ENCODE data around the gene KCNRG.

KCNRG gene

GRCh38 chr13:49997955-49998354 lies 17.3 kb upstream of the KCNRG start:
- Histone ChIP-seq H3K4me2 (ENCODE audit: low read length, poor library complexity, severe bottlenecking) (peak overlapping the region; percentile 61), H3K18ac (ENCODE audit: low read depth in 1 of 2, low read length in 2 of 2) (no peak overlapping the region), H2BK12ac (ENCODE audit: low read length in 2 of 2) (no peak overlapping the region), H2BK5ac (ENCODE audit: low read depth, low read length, poor library complexity, severe bottlenecking) (no peak overlapping the region), H2AK5ac (ENCODE audit: low read length, severe bottlenecking) (no peak overlapping the region), H3K36me3 (ENCODE audit: control insufficient read depth in 1 of 2, insufficient read depth in 2 of 2, low read depth in 1 of 2, low read length in 2 of 2) (peaks cover 12 to 59% of the 10 kb centered on the region in 2 experiments), H2AFZ (ENCODE audit: low read depth, low read length) (no peak overlapping the region), H3K9me3 (ENCODE audit: control insufficient read depth, low read length) (no peaks in the 10 kb centered on the region), H3K27me3 (ENCODE audit: control insufficient read depth in 1 of 2, insufficient read depth in 1 of 2, low read length in 2 of 2) (no peaks in the 10 kb centered on the region), H3K27ac (ENCODE audit: low read length, poor library complexity, severe bottlenecking) (no peak overlapping the region), H3K9ac (ENCODE audit: low read length) (peak overlapping the region; percentile 98), H3K14ac (ENCODE audit: low read length in 2 of 2) (no peak overlapping the region), H2BK120ac (ENCODE audit: low read depth, low read length) (no peak overlapping the region), H3K23ac (ENCODE audit: low read length in 2 of 2) (no peak overlapping the region), H3K4me3 (ENCODE audit: insufficient read depth in 1 of 2, low read depth in 1 of 2, low read length in 2 of 2) (peak overlapping the region in 1 of 2 experiments; percentile 87), H3K79me1 (replicated peaks; ENCODE audit: low read length, poor library complexity, severe bottlenecking) (peaks cover 1% of the 10 kb centered on the region), H4K8ac (ENCODE audit: low read length) (no peak overlapping the region), H3K4ac (ENCODE audit: low read depth in 1 of 2, low read length in 2 of 2) (no peak overlapping the region), H4K91ac (ENCODE audit: low read length) (no peak overlapping the region), H2BK15ac (ENCODE audit: low read depth, poor library complexity, severe bottlenecking) (no peak overlapping the region), H3K4me1 (ENCODE audit: control insufficient read depth, insufficient read depth, low read depth, low read length) (peaks cover 8% of the 10 kb centered on the region)
- no peak for DNase-seq
- 10% methylated on average over 2 of the region's 4 CpGs for WGBS

DNA sequence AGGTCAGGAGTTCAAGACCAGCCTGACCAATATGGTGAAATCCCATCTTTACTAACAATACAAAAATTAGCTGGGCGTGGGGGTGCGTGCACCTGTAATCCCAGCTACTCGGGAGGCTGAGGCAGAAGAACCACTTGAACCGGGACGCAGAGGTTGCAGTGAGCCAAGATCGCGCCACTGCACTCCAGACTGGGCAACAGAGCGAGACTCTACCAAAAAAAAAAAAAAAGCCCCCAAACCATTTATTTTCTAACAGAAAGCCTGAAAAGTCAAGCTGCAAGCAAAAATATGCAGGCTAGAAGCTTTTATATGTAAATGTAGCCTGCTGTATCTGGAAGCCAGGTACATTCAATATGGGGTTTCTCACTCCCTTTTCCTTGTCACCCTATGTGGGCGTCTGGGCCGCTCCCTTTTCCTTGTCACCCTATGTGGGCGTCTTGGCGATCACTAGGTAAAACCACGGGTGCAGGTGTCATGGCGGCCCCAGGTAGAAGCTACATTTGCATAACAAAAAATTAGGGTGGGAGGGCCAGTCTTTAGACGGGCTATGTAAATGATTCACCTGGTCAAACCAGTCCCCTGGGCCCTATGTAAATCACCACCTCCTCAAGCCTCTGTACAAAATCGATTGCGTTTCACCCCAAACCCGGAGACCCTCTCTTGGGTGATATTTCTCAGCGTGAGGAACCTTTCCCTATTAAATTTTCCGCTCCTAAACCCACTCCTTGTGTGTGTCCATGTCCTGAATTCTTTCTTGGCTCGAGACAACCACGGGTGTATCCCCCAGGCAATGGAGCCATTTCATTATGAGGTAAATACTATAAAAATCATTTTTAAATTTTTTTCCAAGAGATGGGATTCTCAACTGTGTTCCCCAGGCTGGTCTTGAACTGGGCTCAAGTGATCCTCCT lies 16.3 kb upstream of the KCNRG start:
- 80% methylated on average over 19 of the region's 22 CpGs for WGBS
- Histone ChIP-seq H3K36me3 (ENCODE audit: control insufficient read depth in 1 of 2, insufficient read depth in 2 of 2, low read depth in 1 of 2, low read length in 2 of 2) (peaks cover 12 to 62% of the 10 kb centered on the region in 2 experiments), H3K14ac (ENCODE audit: low read length in 2 of 2) (no peak overlapping the region), H3K4me2 (ENCODE audit: low read length, poor library complexity, severe bottlenecking) (peak overlapping the region; percentile 37), H3K79me1 (replicated peaks; ENCODE audit: low read length, poor library complexity, severe bottlenecking) (peaks cover 1% of the 10 kb centered on the region), H3K27me3 (ENCODE audit: control insufficient read depth in 1 of 2, insufficient read depth in 1 of 2, low read length in 2 of 2) (no peaks in the 10 kb centered on the region), H4K91ac (ENCODE audit: low read length) (no peak overlapping the region), H3K23ac (ENCODE audit: low read length in 2 of 2) (peak overlapping the region in 1 of 2 experiments; percentile 79), H3K9me3 (ENCODE audit: control insufficient read depth, low read length) (no peaks in the 10 kb centered on the region), H2BK120ac (ENCODE audit: low read depth, low read length) (no peak overlapping the region), H2AFZ (ENCODE audit: low read depth, low read length) (no peak overlapping the region), H2AK5ac (ENCODE audit: low read length, severe bottlenecking) (no peak overlapping the region), H3K4me1 (ENCODE audit: control insufficient read depth, insufficient read depth, low read depth, low read length) (peaks cover 8% of the 10 kb centered on the region), H3K27ac (ENCODE audit: low read length, poor library complexity, severe bottlenecking) (no peak overlapping the region), H2BK15ac (ENCODE audit: low read depth, poor library complexity, severe bottlenecking) (no peak overlapping the region), H4K8ac (ENCODE audit: low read length) (no peak overlapping the region), H3K18ac (ENCODE audit: low read depth in 1 of 2, low read length in 2 of 2) (no peak overlapping the region), H3K4me3 (ENCODE audit: insufficient read depth in 1 of 2, low read depth in 1 of 2, low read length in 2 of 2) (peak overlapping the region in 1 of 2 experiments; percentile 87), H3K9ac (ENCODE audit: low read length) (peak overlapping the region; percentile 98), H2BK5ac (ENCODE audit: low read depth, low read length, poor library complexity, severe bottlenecking) (no peak overlapping the region), H2BK12ac (ENCODE audit: low read length in 2 of 2) (no peak overlapping the region), H3K4ac (ENCODE audit: low read depth in 1 of 2, low read length in 2 of 2) (no peak overlapping the region)
- DNase-seq: no peak

DNA sequence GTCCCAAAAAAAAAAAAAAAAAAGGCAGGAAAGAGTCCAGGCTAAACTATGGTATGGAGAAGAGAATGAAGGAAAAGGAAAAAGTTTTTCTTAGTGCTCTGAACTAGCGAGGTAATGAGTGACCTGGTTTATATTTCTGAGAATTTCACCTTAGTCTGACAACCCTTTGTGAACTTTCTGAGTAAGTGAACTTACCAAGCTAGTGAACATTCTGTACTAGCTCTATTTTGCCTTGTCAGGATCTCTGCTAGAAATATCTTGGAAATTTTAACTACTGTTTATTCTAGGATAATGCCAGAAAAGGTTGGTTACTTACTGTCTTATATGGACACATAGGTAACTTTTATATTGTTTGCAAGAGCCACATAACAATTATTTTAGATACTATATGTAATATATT lies 14.0 kb upstream of the KCNRG start:
- Histone ChIP-seq H4K91ac (ENCODE audit: low read length) (no peak overlapping the region), H3K9me3 (ENCODE audit: control insufficient read depth, low read length) (no peaks in the 10 kb centered on the region), H2BK12ac (ENCODE audit: low read length in 2 of 2) (no peak overlapping the region), H3K18ac (ENCODE audit: low read depth in 1 of 2, low read length in 2 of 2) (no peak overlapping the region), H2AK5ac (ENCODE audit: low read length, severe bottlenecking) (no peak overlapping the region), H3K14ac (ENCODE audit: low read length in 2 of 2) (no peak overlapping the region), H3K36me3 (ENCODE audit: control insufficient read depth in 1 of 2, insufficient read depth in 2 of 2, low read depth in 1 of 2, low read length in 2 of 2) (peaks cover 19 to 76% of the 10 kb centered on the region in 2 experiments), H3K4ac (ENCODE audit: low read depth in 1 of 2, low read length in 2 of 2) (no peak overlapping the region), H3K79me1 (replicated peaks; ENCODE audit: low read length, poor library complexity, severe bottlenecking) (peaks cover 1% of the 10 kb centered on the region), H2AFZ (ENCODE audit: low read depth, low read length) (no peak overlapping the region), H2BK5ac (ENCODE audit: low read depth, low read length, poor library complexity, severe bottlenecking) (no peak overlapping the region), H3K27ac (ENCODE audit: low read length, poor library complexity, severe bottlenecking) (no peak overlapping the region), H3K4me2 (ENCODE audit: low read length, poor library complexity, severe bottlenecking) (no peak overlapping the region), H3K4me1 (ENCODE audit: control insufficient read depth, insufficient read depth, low read depth, low read length) (peaks cover 8% of the 10 kb centered on the region), H3K9ac (ENCODE audit: low read length) (no peak overlapping the region), H2BK15ac (ENCODE audit: low read depth, poor library complexity, severe bottlenecking) (no peak overlapping the region), H3K27me3 (ENCODE audit: control insufficient read depth in 1 of 2, insufficient read depth in 1 of 2, low read length in 2 of 2) (no peaks in the 10 kb centered on the region), H3K4me3 (ENCODE audit: insufficient read depth in 1 of 2, low read depth in 1 of 2, low read length in 2 of 2) (no peak overlapping the region), H2BK120ac (ENCODE audit: low read depth, low read length) (no peak overlapping the region), H4K8ac (ENCODE audit: low read length) (no peak overlapping the region), H3K23ac (ENCODE audit: low read length in 2 of 2) (no peak overlapping the region)
- WGBS: 100% methylated on average over 1 of the region's 1 CpG
- DNase-seq: no peak

GRCh38 chr13:50006426-50007135 lies 8.7 kb upstream of the KCNRG start:
- WGBS: 94% methylated on average over 7 of the region's 7 CpGs
- H3K4me1 ChIP-seq (ENCODE audit: control insufficient read depth, insufficient read depth, low read depth, low read length): peaks cover 2% of the 10 kb centered on the region
- no peak overlapping the region for H3K4me2 ChIP-seq (ENCODE audit: low read length, poor library complexity, severe bottlenecking)
- no peak overlapping the region for H4K8ac ChIP-seq (ENCODE audit: low read length)
- peaks cover 6% of the 10 kb centered on the region for H3K79me1 ChIP-seq (replicated peaks; ENCODE audit: low read length, poor library complexity, severe bottlenecking)
- H3K14ac ChIP-seq (ENCODE audit: low read length in 2 of 2): no peak overlapping the region
- H2BK120ac ChIP-seq (ENCODE audit: low read depth, low read length): no peak overlapping the region
- no peak overlapping the region for H2BK12ac ChIP-seq (ENCODE audit: low read length in 2 of 2)
- H3K9ac ChIP-seq (ENCODE audit: low read length): no peak overlapping the region
- H2AK5ac ChIP-seq (ENCODE audit: low read length, severe bottlenecking): no peak overlapping the region
- H3K27ac ChIP-seq (ENCODE audit: low read length, poor library complexity, severe bottlenecking): no peak overlapping the region
- no peak overlapping the region for H2AFZ ChIP-seq (ENCODE audit: low read depth, low read length)
- H3K4ac ChIP-seq (ENCODE audit: low read depth in 1 of 2, low read length in 2 of 2): no peak overlapping the region
- no peak overlapping the region for H3K23ac ChIP-seq (ENCODE audit: low read length in 2 of 2)
- DNase-seq: no peak
- no peaks in the 10 kb centered on the region for H3K27me3 ChIP-seq (ENCODE audit: control insufficient read depth in 1 of 2, insufficient read depth in 1 of 2, low read length in 2 of 2)
- H2BK5ac ChIP-seq (ENCODE audit: low read depth, low read length, poor library complexity, severe bottlenecking): no peak overlapping the region
- H2BK15ac ChIP-seq (ENCODE audit: low read depth, poor library complexity, severe bottlenecking): no peak overlapping the region
- H3K4me3 ChIP-seq (ENCODE audit: insufficient read depth in 1 of 2, low read depth in 1 of 2, low read length in 2 of 2): no peak overlapping the region
- peaks cover 20 to 68% of the 10 kb centered on the region in 2 experiments for H3K36me3 ChIP-seq (ENCODE audit: control insufficient read depth in 1 of 2, insufficient read depth in 2 of 2, low read depth in 1 of 2, low read length in 2 of 2)
- H4K91ac ChIP-seq (ENCODE audit: low read length): no peak overlapping the region
- no peak overlapping the region for H3K18ac ChIP-seq (ENCODE audit: low read depth in 1 of 2, low read length in 2 of 2)
- H3K9me3 ChIP-seq (ENCODE audit: control insufficient read depth, low read length): no peaks in the 10 kb centered on the region

Data from mesenchymal stem cell (in vitro differentiated cells and primary cell).